Fibroblast of villous mesenchyme (primary cell): ENCODE results near the gene FAM227B. TPM values are rescaled to one million over a fixed set of nuclear protein-coding genes. Genes with fewer than 3 reads are reported as not detected.

Source experiments
- DNase-seq: peaks from one replicate; pipeline ENCODE4 v3.0.0-alpha.2; 2010; ENCODE audit warnings: low read depth
- H3K4me3 ChIP-seq: 2 replicates; pipeline ENCODE4 v1.5.1; 2011; ENCODE audit warnings: low read depth, mild to moderate bottlenecking, low read length
- total RNA-seq: library from RNA; depleted of rRNA; stranded (reverse); fragments of >200 nt; gene quantifications from 2 replicates; pipeline ENCODE4 v1.2.3, GENCODE V29; 2012
- TF ChIP-seq, protein P1 (sequence below): IDR thresholded peaks from 2 replicates; pipeline ENCODE4 v1.5.1; 2012; ENCODE audit warnings: low read depth, mild to moderate bottlenecking, low read length; ENCODE audit not compliant: insufficient read depth

FAM227B gene
- total RNA-seq, 1 donor = 4.3 TPM

DNA sequence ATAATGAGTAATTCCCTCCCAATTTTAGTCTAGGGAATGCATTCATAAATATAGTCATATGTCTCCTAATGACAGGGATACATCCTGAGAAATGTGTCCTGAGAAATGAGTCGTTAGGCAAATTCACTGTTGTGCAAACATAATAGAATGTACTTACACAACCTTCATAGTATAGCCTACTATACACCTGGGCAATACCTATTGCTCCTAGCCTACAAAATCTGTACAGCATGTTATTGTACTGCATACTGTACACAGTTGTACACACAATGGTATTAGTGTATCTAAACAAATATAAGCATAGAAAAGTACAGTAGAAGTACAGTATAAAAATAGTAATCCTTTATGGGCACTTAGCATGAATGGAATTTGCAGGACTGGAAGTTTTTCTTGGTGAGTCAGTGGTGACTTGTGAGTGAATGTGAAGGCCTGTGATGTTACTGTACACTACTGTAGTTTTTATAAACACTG is 6.8 kb upstream of the FAM227B start:
- TF ChIP-seq, protein P1, sequence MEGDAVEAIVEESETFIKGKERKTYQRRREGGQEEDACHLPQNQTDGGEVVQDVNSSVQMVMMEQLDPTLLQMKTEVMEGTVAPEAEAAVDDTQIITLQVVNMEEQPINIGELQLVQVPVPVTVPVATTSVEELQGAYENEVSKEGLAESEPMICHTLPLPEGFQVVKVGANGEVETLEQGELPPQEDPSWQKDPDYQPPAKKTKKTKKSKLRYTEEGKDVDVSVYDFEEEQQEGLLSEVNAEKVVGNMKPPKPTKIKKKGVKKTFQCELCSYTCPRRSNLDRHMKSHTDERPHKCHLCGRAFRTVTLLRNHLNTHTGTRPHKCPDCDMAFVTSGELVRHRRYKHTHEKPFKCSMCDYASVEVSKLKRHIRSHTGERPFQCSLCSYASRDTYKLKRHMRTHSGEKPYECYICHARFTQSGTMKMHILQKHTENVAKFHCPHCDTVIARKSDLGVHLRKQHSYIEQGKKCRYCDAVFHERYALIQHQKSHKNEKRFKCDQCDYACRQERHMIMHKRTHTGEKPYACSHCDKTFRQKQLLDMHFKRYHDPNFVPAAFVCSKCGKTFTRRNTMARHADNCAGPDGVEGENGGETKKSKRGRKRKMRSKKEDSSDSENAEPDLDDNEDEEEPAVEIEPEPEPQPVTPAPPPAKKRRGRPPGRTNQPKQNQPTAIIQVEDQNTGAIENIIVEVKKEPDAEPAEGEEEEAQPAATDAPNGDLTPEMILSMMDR = no peak
- peak; percentile 63 for DNase-seq
- H3K4me3 ChIP-seq = no peak overlapping the region

DNA sequence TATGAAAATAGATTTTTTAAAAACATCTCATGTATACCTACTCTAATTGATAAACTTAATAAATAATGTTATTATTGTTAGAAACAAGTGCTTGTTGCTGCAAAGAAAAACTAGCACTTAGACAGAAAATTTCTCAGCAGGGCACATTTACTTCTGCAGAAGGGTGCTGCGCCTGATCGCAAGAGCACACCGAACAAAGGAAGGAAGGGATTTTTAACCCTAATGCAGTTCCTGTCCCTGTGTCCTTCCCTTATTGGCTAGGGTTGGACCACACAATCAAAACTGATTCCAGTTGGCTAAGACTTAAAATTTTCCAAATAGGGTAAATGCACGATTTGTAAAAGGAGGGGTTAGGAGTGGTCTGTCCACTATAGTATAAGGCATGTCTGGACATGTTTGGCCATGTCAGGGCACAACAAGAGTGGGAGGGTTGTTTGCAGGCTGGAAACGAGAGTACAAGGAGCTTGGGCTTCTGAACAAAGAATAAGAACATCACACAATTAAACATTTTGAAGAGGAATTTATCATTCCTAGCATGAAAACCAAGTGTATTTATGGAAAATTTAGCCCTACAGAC is 4.9 kb upstream of the FAM227B start:
- DNase-seq = no peak
- H3K4me3 ChIP-seq = no peak overlapping the region
- TF ChIP-seq, protein P1 = no peak

DNA sequence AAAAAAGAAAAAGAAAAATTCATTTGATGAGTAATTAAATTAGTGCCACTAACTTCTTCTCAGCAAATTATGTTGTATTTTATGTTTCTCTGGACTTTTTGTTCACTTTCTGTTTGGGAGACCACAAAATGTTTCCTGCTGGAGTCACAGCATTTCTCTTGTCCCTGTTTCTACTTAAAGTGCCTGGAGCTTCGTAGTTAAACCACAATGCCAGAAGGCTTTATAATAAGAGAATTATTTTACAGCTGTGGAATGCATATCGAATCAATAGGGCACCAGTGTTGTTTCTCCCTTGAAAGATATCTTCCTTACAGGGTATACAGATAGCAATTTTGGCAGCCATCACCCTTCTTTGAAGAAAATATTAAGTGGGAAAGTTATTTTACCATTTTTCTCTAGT is 3.4 kb upstream of the FAM227B start:
- H3K4me3 ChIP-seq = peak overlapping the region; percentile 23
- TF ChIP-seq, protein P1 = no peak
- peak; percentile 54 for DNase-seq

DNA sequence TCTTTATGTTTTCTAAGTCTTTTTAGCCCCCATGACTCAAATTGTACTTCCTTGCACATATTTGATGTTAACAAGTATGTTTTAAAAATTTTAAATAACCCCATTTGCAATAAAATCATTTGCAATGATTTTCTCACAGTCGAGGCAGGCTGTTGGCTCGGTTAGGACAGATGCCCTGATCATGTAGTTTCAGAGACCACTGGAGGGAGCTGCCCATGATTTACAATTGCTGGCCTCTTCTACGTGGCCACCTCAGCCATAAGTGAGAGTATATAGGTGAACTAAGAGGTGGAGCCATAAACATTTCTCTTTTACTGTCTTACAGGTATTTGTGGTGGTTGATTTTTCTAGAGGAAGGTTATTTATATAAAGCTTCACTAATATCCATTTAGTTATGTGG is 1.9 kb upstream of the FAM227B start:
- DNase-seq = peak; percentile 44
- H3K4me3 ChIP-seq = peak overlapping the region; percentile 91
- TF ChIP-seq, protein P1 = peak; percentile 18

DNA sequence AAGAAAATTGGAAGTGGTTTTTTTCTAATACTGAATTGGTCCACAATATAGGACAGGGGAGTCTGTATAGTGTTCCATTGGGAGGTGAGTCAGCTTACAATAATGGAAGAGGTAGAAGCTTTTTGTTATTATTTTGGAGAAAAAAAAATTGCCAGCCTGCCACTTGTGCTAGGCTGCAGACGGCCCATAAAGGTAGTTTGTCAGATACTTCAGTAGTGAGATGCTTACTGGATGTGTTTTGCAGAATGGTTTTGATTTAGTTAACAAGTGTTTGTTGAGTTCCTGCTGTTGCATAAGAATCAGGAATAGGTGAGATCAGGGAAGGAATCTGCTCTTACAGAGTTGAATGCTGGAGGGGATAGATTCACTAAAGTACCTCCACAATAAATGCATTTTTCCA is 1.3 kb upstream of the FAM227B start:
- peak; percentile 28 for DNase-seq
- H3K4me3 ChIP-seq = peak overlapping the region; percentile 91
- TF ChIP-seq, protein P1 = no peak

DNA sequence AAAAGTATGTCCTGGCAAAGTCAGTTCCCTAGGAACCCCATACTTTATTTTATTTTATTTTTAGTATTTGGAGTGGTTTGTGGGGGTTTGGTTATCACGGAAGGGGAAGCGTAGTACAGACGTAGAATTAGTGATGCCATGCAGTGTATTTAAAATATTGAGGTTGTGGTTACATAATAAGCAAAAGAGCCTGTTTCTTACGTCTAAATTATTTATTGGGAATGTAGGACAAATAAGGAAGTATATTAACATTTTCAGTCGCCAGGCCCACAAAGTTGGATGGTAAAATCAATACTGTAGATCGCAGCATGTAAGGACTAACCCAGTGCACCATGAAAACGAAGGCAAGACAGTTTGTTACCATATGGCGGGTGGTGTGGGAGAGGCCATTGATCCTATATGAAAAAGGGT is 788 bp upstream of the FAM227B start:
- no peak for DNase-seq
- peak overlapping the region; percentile 91 for H3K4me3 ChIP-seq
- TF ChIP-seq, protein P1 = no peak

DNA sequence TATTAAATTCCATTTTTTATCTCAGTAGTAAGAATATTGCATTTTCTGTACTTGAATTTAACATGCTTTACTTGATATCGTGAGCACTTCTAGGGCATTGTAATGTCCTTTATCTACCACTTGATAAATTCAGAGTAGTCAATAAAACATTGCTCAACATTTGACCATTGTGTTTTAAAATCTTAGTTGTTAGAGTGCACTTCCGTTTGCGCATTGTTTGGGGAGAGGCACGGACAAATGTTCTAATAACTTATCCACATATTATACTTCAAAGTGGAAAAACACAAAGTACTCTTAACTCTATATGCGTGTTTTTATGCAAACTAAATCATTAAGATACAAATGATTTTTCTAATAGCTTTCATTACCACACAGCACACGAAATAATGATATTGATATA is 419 bp downstream of the FAM227B start:
- TF ChIP-seq, protein P1 = peak; percentile 9
- H3K4me3 ChIP-seq = peak overlapping the region; percentile 91
- peak; percentile 68 for DNase-seq
